ENCODE results near the gene TRIM71. TPM values are rescaled to one million over a fixed set of nuclear protein-coding genes. Genes with fewer than 3 reads are reported as not detected.

The TRIM71 gene
- total RNA-seq, 1 donor from 2014 or later: 3.6 TPM

GRCh38 chr3:32872487-32873382 is 54.9 kb downstream of the TRIM71 start:
- TF ChIP-seq CTCF (conservative IDR thresholded peaks at IDR 0.05; ENCODE audit: low read depth, low read length): no peak
- no peak for DNase-seq (ENCODE audit: low read depth)
- H3K4me3 ChIP-seq (ENCODE audit: low read depth, low read length): no peak overlapping the region

GRCh38 chr3:32873531-32874130 is 55.8 kb downstream of the TRIM71 start:
- no peak for DNase-seq (ENCODE audit: low read depth)

GRCh38 chr3:32876920-32877319 is 59.1 kb downstream of the TRIM71 start:
- DNase-seq (ENCODE audit: low read depth): no peak
- no peak for TF ChIP-seq CTCF (conservative IDR thresholded peaks at IDR 0.05; ENCODE audit: low read depth, low read length)
- H3K4me3 ChIP-seq (ENCODE audit: low read depth, low read length): no peak overlapping the region

More at GRCh38 chr3:32873531-32874130, 55.8 kb downstream of the TRIM71 start:
- TF ChIP-seq CTCF (conservative IDR thresholded peaks at IDR 0.05; ENCODE audit: low read depth, low read length): no peak
- no peak overlapping the region for H3K4me3 ChIP-seq (ENCODE audit: low read depth, low read length)

- no peak for TF ChIP-seq CTCF (conservative IDR thresholded peaks at IDR 0.05; ENCODE audit: low read depth, low read length)
- no peak for DNase-seq (ENCODE audit: low read depth)
- H3K4me3 ChIP-seq (ENCODE audit: low read depth, low read length): no peak overlapping the region
These were observed 59.8 kb downstream of the TRIM71 start for GRCh38 chr3:32877598-32877997.

- no peak for DNase-seq (ENCODE audit: low read depth)
- TF ChIP-seq CTCF (conservative IDR thresholded peaks at IDR 0.05; ENCODE audit: low read depth, low read length): no peak
- no peak overlapping the region for H3K4me3 ChIP-seq (ENCODE audit: low read depth, low read length)
These were observed 62.4 kb downstream of the TRIM71 start for GRCh38 chr3:32880225-32880624.

- TF ChIP-seq CTCF (conservative IDR thresholded peaks at IDR 0.05; ENCODE audit: low read depth, low read length): no peak
- H3K4me3 ChIP-seq (ENCODE audit: low read depth, low read length): no peak overlapping the region
- no peak for DNase-seq (ENCODE audit: low read depth)
These were observed 63.8 kb downstream of the TRIM71 start for GRCh38 chr3:32881624-32882023.
